WI38 (cell line): ENCODE results near the gene LRMDA.

ENCODE experiments used
- H3K4me3 ChIP-seq: 2 replicates; pipeline ENCODE4 v1.5.1; 2011; ENCODE audit warnings: low read depth, mild to moderate bottlenecking, control low read depth, low read length
- TF ChIP-seq, protein P1 (sequence below): IDR thresholded peaks from 2 replicates; pipeline ENCODE4 v1.5.1; 2012; ENCODE audit warnings: low read depth, mild to moderate bottlenecking, control low read depth, low read length

The LRMDA gene

DNA sequence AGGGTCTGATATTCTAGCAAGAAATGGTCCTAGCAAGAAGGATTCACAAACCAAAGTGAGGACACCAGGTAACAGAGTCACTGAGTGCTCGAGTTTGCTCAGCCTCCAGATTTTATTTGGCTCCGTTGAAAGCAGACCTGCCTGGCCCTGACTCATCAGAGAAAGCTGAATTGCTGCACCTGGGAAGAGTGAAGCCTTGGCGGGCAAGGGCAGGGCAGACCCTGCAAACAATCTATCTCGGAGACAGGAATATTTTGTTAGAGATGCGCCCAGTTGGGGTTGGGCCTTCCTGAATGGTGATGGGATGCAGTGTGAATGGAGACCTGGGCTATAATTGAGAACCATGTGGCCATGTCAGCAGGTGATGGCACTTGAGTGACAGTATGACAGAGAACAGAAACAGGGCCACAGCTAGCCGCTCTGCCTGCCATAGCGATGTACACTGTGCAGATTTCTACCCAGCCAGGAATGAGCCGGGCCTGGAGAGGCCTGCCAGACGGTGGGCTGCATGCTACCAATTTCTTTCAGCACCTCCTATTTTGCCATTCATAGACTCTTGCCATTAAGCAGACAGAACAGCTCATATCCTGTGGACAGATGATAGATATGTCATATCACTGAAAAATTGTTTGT, 744.2 kb downstream of the LRMDA start:
- H3K4me3 ChIP-seq: no peak overlapping the region
- TF ChIP-seq, protein P1, sequence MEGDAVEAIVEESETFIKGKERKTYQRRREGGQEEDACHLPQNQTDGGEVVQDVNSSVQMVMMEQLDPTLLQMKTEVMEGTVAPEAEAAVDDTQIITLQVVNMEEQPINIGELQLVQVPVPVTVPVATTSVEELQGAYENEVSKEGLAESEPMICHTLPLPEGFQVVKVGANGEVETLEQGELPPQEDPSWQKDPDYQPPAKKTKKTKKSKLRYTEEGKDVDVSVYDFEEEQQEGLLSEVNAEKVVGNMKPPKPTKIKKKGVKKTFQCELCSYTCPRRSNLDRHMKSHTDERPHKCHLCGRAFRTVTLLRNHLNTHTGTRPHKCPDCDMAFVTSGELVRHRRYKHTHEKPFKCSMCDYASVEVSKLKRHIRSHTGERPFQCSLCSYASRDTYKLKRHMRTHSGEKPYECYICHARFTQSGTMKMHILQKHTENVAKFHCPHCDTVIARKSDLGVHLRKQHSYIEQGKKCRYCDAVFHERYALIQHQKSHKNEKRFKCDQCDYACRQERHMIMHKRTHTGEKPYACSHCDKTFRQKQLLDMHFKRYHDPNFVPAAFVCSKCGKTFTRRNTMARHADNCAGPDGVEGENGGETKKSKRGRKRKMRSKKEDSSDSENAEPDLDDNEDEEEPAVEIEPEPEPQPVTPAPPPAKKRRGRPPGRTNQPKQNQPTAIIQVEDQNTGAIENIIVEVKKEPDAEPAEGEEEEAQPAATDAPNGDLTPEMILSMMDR: no peak

DNA sequence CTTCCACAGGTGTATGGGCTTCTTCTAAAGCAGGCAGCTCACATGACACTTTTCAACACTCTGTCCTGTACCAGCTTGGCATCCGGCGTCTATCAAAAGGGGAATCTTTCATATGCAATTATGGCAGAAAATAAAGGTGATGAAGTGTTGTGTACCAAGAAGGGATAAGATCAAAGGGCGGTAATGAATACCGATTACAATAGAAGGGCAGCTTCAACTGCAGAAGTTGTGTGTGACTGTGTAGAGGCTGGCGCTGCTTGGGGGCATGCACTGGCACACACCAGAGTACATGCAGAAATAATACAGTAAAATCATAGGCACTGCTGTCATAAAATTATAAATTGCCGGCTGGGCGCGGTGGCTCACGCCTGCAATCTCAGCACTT, 744.7 kb downstream of the LRMDA start:
- H3K4me3 ChIP-seq: no peak overlapping the region
- TF ChIP-seq, protein P1: no peak

DNA sequence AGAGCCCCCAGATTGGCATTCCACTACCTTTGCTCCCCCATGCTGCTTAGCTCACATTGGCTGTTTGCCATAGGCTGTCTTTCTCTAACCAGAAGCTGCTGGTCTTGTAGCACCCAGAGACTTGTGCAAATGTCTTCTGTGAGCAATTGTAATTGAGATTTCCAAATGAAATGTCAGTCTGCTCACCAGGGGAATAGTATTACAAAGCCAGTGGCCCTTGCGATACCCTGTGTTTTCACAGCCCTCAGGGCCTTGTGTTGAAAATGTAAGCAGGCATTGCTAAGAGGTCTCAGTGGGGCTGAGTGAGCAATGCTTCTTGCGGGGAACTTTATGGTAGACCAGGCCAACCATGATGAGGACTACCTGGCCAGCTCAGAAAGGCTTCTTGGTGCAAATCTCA, 746.5 kb downstream of the LRMDA start:
- TF ChIP-seq, protein P1: no peak
- no peak overlapping the region for H3K4me3 ChIP-seq

DNA sequence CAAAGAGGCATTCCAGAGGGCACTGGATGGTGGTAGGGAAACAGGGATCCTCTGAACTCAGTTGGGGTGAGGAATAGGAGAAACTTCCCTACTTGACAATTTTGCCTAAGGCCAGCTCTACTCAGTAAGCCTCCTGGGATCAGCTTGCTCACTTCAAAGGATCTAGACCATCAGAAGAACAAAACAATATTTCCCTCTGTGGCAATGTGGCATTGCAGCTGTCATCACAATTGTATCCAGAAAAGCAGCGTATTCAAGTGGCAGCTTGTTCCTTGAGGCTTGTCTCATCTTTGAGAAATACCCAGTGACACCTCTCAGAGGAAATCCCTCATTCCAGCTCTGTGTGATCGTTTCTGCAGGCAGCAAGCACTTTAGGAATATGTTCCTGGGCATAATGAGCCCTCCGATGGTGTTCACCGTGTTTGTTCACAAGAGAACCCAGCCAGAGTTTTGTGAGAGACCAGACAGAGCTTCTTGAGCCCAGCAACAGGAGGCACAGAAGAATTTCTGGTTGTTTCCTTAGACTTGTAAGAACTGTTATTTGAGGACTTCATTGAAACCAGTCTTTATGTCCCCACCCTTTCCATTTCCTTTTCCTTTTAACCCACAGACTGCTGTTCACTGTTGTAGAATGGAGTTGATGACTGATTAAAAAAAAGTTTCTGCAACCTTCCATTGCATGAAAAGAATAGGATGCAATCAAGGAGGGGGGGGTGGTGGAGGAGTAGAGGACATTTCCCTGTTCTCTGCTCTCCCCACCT, 747.3 kb downstream of the LRMDA start:
- TF ChIP-seq, protein P1: no peak
- no peak overlapping the region for H3K4me3 ChIP-seq

DNA sequence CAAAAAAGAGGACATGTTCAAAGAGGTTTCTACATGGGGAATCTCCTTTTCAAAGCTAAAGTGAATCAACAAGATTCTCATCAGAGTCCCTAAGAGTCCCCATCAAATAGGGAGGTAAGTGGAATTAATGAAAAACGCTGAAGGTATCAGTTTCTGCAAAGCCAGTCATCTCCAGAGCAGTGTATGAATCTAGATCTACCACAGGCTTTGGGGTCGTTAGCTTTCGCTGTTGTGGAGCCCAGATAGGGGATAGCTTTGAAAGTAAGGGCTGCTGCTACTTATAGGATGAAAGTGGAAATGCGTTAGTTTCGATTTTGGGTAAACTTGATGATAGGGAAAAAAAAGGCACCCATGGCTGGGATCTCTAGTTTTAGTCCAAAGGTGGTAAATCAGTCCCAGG, 748.4 kb downstream of the LRMDA start:
- TF ChIP-seq, protein P1: no peak
- no peak overlapping the region for H3K4me3 ChIP-seq

DNA sequence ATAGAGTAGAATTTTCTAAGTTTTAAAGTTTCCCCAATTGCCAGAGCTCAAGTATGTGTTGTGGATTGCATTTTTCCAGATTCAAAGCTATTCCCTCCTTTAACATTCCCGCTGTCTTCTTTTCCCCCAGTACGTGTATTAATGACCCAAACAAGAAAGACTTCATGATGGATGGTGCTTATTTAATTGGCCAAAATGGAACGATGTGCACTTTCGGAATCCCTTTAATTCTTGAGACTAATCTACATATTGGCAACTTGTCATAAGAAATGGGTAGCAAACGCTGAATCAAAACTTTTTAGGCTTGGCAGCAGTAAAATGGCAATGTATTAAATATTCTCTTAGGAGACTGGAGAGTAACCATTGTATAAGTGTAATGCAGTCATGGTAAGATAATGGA, 753.2 kb downstream of the LRMDA start:
- no peak overlapping the region for H3K4me3 ChIP-seq
- TF ChIP-seq, protein P1: no peak
